GM18951 (cell line): Measurements from ENCODE around the gene ABCC1.
"Not testable (repeated sequence)": the region's sequence is repeated elsewhere in the genome, so short reads cannot be mapped to it uniquely, and the experiment has no call there.

ENCODE experiments used
- POLR2A ChIP-seq: IDR thresholded peaks from 4 replicates; pipeline ENCODE4 v1.6.1; 2011; ENCODE audit warnings: mild to moderate bottlenecking; ENCODE audit not compliant: insufficient read length, insufficient read depth; ENCODE audit errors: extremely low read depth
- in situ Hi-C: fragments of 300-500 bp; cut with MboI; formaldehyde crosslinking; loops from one replicate; pipeline ENCODE4 v1.12.0; 2022; ENCODE audit warnings: low sequenced_read_pairs, mixed read lengths, inconsistent platforms; ENCODE audit not compliant: unreplicated experiment

Gene ABCC1

GRCh38 chr16:15980329-15980728 lies 30.9 kb downstream of the ABCC1 start:
- no peak for TF ChIP-seq POLR2A
- in situ Hi-C loops: no loop called here

GRCh38 chr16:15981382-15981781 lies 32.0 kb downstream of the ABCC1 start:
- no peak for TF ChIP-seq POLR2A
- in situ Hi-C loops: no loop called here

GRCh38 chr16:15982194-15982915 lies 32.9 kb downstream of the ABCC1 start:
- in situ Hi-C loops: not testable (repeated sequence)

GRCh38 chr16:15983898-15984297 lies 34.5 kb downstream of the ABCC1 start:
- TF ChIP-seq POLR2A: no peak
- in situ Hi-C loops: no loop called here

GRCh38 chr16:15985144-15985543 lies 35.7 kb downstream of the ABCC1 start:
- TF ChIP-seq POLR2A: no peak

GRCh38 chr16:15986261-15986660 lies 36.8 kb downstream of the ABCC1 start:
- no peak for TF ChIP-seq POLR2A
- in situ Hi-C loops: no loop called here

More at GRCh38 chr16:15985144-15985543, 35.7 kb downstream of the ABCC1 start:
- in situ Hi-C loops: no loop called here

- in situ Hi-C loops: no loop called here
- TF ChIP-seq POLR2A: no peak
These were observed 39.0 kb downstream of the ABCC1 start for GRCh38 chr16:15988268-15989013.

GRCh38 chr16:15990902-15991301 lies 41.5 kb downstream of the ABCC1 start:
- no peak for TF ChIP-seq POLR2A
- in situ Hi-C loops: no loop called here

GRCh38 chr16:15993128-15993527 lies 43.7 kb downstream of the ABCC1 start:
- in situ Hi-C loops: no loop called here

GRCh38 chr16:15993541-15993940 lies 44.1 kb downstream of the ABCC1 start:
- in situ Hi-C loops: no loop called here
- TF ChIP-seq POLR2A: no peak

More at GRCh38 chr16:15993128-15993527, 43.7 kb downstream of the ABCC1 start:
- TF ChIP-seq POLR2A: no peak

- TF ChIP-seq POLR2A: no peak
- in situ Hi-C loops: no loop called here
These were observed 44.7 kb downstream of the ABCC1 start for GRCh38 chr16:15993946-15994665.

GRCh38 chr16:15996432-15997109 lies 47.2 kb downstream of the ABCC1 start:
- in situ Hi-C loops: no loop called here
- no peak for TF ChIP-seq POLR2A

GRCh38 chr16:16000685-16001084 lies 51.3 kb downstream of the ABCC1 start:
- no peak for TF ChIP-seq POLR2A
- in situ Hi-C loops: no loop called here
